ENCODE results near the gene ATF3.

The ATF3 gene

GRCh38 chr1:212608959-212609700 is 569 bp downstream of the ATF3 start:
- DNase-seq (ENCODE audit: low read depth): no peak

- DNase-seq (ENCODE audit: low read depth): no peak
Observed at GRCh38 chr1:212609701-212610574, 1.4 kb downstream of the ATF3 start.

GRCh38 chr1:212610575-212610967 is 2.0 kb downstream of the ATF3 start:
- DNase-seq (ENCODE audit: low read depth): no peak

GRCh38 chr1:212611000-212611948 is 2.7 kb downstream of the ATF3 start:
- no peak for DNase-seq (ENCODE audit: low read depth)

- DNase-seq (ENCODE audit: low read depth): no peak
Observed at GRCh38 chr1:212612041-212612961, 3.7 kb downstream of the ATF3 start.

GRCh38 chr1:212613440-212614335 is 5.1 kb downstream of the ATF3 start:
- no peak for DNase-seq (ENCODE audit: low read depth)

- DNase-seq (ENCODE audit: low read depth): no peak
Observed at GRCh38 chr1:212614453-212615200, 6.1 kb downstream of the ATF3 start.

GRCh38 chr1:212615201-212615470 is 6.6 kb downstream of the ATF3 start:
- no peak for DNase-seq (ENCODE audit: low read depth)

GRCh38 chr1:212618466-212619210 is 10.1 kb downstream of the ATF3 start:
- DNase-seq (ENCODE audit: low read depth): no peak

- no peak for DNase-seq (ENCODE audit: low read depth)
Observed at GRCh38 chr1:212620293-212620692, 11.7 kb downstream of the ATF3 start.

GRCh38 chr1:212621043-212621948 is 12.7 kb downstream of the ATF3 start:
- DNase-seq (ENCODE audit: low read depth): no peak

GRCh38 chr1:212621949-212622305 is 13.4 kb downstream of the ATF3 start:
- DNase-seq (ENCODE audit: low read depth): no peak

GRCh38 chr1:212622467-212622866 is 13.9 kb downstream of the ATF3 start:
- no peak for DNase-seq (ENCODE audit: low read depth)

- DNase-seq (ENCODE audit: low read depth): no peak
Observed at GRCh38 chr1:212622906-212623305, 14.3 kb downstream of the ATF3 start.

- DNase-seq (ENCODE audit: low read depth): no peak
Observed at GRCh38 chr1:212623603-212624002, 15.0 kb downstream of the ATF3 start.

GRCh38 chr1:212624976-212625501 is 16.5 kb downstream of the ATF3 start:
- DNase-seq (ENCODE audit: low read depth): no peak

GRCh38 chr1:212625781-212626450 is 17.4 kb downstream of the ATF3 start:
- no peak for DNase-seq (ENCODE audit: low read depth)

Measured in activated T-cell treated with anti-CD3 and anti-CD28 coated beads for 24 hours (primary cell).